Hepatocyte (in vitro differentiated cells): ENCODE measurements around the gene MOB2.

Source experiments
- EZH2 ChIP-seq: fragments of 200-600 bp; sonication (generic); IDR thresholded peaks from 2 replicates; pipeline ENCODE4 v1.6.1; 2016; ENCODE audit warnings: antibody characterized with exemption, mild to moderate bottlenecking, borderline replicate concordance
- EZH2phosphoT487 ChIP-seq: fragments of 200-600 bp; sonication (generic); IDR thresholded peaks from one replicate; pipeline ENCODE4 v1.6.1; 2018; ENCODE audit warnings: antibody characterized with exemption, mild to moderate bottlenecking, low read depth, moderate library complexity; ENCODE audit not compliant: unreplicated experiment, severe bottlenecking
- TF ChIP-seq, protein P1 (sequence below): fragments of 200-600 bp; sonication (generic); IDR thresholded peaks from 2 replicates; pipeline ENCODE4 v1.5.1; 2016; ENCODE audit warnings: antibody characterized with exemption, mild to moderate bottlenecking; ENCODE audit not compliant: poor library complexity

DNA sequence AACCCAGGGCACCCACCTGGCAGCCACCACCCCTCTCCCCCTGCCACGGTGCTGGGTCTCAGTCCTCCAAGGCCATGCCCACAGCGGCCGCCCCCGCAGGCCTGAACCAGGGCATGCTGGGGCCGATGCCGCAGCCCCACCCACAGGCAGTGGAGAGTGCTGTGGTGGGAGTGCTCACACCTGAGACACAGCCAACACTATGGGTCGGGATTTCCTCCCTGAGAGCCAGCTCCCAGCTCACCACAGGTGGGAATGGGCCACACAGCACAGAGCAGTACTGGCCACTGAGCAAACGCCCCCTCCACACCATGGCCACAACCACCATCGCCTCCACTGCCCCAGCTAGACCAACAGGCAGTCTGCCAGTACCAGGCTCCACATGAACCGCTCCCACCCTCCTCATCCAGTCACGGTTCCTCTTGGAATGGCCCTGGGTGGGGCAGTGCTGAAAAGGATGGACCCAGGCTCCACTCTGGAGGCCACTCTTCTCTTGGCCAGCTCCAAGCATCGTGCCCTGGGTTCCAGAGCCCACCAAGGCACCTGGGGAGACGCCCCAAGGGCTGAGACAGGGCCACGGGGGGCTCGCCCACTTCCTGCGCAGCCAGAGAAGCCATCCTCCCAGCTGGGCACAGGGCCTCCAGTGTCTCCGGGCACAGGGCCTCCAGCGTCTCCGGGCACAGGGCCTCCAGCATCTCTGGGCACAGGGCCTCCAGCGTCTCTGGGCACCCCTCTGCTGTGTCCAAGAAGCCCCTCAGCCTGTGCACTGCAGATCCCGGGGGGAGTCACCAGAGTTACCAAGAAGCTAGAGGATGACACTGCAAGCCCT lies 14.2 kb downstream of the MOB2 start:
- TF ChIP-seq, protein P1, sequence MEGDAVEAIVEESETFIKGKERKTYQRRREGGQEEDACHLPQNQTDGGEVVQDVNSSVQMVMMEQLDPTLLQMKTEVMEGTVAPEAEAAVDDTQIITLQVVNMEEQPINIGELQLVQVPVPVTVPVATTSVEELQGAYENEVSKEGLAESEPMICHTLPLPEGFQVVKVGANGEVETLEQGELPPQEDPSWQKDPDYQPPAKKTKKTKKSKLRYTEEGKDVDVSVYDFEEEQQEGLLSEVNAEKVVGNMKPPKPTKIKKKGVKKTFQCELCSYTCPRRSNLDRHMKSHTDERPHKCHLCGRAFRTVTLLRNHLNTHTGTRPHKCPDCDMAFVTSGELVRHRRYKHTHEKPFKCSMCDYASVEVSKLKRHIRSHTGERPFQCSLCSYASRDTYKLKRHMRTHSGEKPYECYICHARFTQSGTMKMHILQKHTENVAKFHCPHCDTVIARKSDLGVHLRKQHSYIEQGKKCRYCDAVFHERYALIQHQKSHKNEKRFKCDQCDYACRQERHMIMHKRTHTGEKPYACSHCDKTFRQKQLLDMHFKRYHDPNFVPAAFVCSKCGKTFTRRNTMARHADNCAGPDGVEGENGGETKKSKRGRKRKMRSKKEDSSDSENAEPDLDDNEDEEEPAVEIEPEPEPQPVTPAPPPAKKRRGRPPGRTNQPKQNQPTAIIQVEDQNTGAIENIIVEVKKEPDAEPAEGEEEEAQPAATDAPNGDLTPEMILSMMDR: no peak
- no peak for TF ChIP-seq EZH2
- no peak for TF ChIP-seq EZH2phosphoT487
